Astrocyte of the cerebellum (primary cell): ENCODE data around the gene SRRM2.

Experiments
- DNase-seq: peaks from one replicate; pipeline ENCODE4 v3.0.0-alpha.2; 2011; ENCODE audit warnings: low read depth
- H3K4me3 ChIP-seq: 2 replicates; pipeline ENCODE4 v1.5.1; 2011; ENCODE audit warnings: mild to moderate bottlenecking, low read depth, low read length, moderate library complexity
- in situ Hi-C: cut with HindIII; loops from 2 replicates; pipeline ENCODE4 v1.10.0; 2017; ENCODE audit warnings: low sequenced_read_pairs
- TF ChIP-seq, protein P1 (sequence below): IDR thresholded peaks from 2 replicates; pipeline ENCODE4 v1.5.1; 2012; ENCODE audit warnings: low read length, low read depth, moderate library complexity, mild to moderate bottlenecking; ENCODE audit errors: missing control alignments

Gene SRRM2

DNA sequence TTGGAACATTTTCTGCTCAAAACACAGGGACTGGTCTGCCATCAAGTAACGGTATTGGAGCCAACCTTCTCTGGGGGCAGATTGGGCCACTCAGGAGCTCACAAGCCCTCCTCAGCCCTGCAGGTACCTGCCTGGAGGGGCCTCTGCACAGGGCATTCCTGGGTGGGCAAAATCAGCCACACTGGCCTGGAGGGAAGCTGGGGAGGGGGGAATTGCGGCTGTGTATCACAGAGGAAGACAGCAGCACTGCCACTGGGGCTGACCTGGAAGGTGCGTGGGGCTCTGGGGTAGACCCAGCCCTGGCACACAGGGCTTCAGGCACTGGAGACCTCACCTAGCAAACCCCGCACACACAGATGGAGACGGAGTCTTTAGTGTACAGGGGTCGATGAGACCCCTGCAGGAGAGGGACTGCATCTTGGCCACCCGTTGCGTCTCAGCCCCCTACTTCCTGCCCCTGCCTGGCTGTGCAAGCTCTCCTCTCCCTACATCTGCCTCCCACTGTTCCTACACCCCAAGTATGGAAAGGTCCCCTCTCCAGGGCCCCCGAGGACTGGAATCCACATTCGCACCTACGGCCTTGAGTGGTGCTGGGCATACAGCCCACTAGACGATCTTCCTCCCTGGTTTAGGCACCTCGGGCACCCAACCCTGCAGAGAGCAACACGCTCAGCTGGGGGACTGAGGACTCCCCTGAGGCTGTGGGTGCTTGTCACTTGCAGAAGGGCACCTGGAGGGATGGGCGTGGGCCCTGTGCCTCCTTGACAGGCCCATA, 7.1 kb upstream of the SRRM2 start:
- TF ChIP-seq, protein P1, sequence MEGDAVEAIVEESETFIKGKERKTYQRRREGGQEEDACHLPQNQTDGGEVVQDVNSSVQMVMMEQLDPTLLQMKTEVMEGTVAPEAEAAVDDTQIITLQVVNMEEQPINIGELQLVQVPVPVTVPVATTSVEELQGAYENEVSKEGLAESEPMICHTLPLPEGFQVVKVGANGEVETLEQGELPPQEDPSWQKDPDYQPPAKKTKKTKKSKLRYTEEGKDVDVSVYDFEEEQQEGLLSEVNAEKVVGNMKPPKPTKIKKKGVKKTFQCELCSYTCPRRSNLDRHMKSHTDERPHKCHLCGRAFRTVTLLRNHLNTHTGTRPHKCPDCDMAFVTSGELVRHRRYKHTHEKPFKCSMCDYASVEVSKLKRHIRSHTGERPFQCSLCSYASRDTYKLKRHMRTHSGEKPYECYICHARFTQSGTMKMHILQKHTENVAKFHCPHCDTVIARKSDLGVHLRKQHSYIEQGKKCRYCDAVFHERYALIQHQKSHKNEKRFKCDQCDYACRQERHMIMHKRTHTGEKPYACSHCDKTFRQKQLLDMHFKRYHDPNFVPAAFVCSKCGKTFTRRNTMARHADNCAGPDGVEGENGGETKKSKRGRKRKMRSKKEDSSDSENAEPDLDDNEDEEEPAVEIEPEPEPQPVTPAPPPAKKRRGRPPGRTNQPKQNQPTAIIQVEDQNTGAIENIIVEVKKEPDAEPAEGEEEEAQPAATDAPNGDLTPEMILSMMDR, result no peak
- no peak overlapping the region for H3K4me3 ChIP-seq
- in situ Hi-C loops, result no loop called here
- no peak for DNase-seq

DNA sequence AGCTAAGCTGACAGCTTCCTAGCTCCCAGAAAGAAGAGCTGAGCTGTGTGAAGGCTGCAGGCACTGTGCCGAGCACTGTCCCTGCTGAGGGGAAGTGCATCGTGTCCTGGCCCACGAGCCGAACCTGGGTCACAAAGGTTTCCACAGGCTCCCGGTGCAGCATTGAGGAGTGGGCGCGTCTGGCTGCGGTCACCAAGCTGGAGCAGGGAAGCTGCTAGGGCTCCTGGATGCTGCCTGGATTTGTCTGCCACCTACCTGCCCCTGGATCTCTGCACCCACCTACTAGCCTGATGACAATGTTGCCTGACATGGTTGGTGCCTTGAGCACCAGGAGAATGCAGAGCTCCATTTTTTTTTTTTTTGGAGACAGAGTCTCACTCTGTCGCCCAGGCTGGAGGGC, 6.5 kb upstream of the SRRM2 start:
- no peak for DNase-seq
- no peak overlapping the region for H3K4me3 ChIP-seq
- TF ChIP-seq, protein P1, result no peak
- in situ Hi-C loops, result no loop called here

DNA sequence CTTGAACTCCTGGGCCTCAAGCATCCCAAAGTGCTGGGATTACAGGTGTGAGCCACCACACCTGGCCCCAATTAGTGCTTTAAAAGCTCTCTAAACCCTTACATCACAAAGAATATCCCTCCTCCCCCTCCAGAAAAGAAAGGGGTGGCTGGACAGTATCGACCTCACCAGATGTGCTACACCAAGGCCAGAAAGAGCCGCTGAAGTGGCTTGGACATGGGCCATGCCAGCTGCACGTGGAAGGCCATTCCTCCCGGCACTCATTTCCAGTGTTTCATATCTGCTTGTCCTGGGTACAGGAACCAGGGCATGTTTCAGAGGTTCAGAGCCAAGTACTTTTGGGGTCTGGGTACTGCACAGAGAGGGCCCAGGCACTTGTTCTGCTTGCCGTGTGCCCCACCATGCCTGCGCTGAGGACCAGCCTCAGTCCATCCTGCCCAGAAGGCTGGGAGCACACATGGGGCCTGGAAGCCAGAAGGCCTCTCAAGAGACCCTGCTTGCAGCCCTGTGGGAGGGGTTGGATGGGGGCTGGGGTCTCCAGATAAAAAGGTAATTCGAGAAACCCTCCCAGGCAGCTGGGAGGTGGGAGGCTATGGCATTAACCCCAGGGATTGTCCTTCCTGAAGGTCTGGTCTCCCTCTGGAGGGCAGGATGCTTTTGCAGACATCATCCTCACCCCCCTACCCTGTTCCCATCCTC, 3.5 kb upstream of the SRRM2 start:
- in situ Hi-C loops, result no loop called here
- TF ChIP-seq, protein P1, result no peak
- no peak for DNase-seq
- H3K4me3 ChIP-seq, result no peak overlapping the region

DNA sequence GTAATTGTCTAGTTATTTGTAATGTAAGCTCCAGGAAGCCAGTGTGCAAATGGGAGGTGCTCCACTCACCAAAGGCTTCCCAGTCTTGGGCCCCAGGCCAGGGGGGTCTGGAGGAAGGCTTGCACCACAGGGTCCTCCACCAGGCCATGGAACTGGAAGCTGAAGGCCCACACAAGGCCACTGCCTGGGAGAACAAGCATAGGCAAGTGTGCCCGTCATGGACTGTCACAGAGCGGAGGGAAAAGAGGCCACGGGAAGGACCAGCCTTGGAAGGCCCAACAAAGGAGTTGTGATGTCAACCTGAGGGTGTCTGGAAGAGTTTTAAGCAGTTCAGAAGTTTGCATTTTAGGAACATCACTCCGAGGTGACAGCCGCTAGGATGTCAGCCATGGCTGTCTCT, 3.0 kb upstream of the SRRM2 start:
- no peak overlapping the region for H3K4me3 ChIP-seq
- TF ChIP-seq, protein P1, result no peak
- in situ Hi-C loops, result no loop called here
- no peak for DNase-seq

DNA sequence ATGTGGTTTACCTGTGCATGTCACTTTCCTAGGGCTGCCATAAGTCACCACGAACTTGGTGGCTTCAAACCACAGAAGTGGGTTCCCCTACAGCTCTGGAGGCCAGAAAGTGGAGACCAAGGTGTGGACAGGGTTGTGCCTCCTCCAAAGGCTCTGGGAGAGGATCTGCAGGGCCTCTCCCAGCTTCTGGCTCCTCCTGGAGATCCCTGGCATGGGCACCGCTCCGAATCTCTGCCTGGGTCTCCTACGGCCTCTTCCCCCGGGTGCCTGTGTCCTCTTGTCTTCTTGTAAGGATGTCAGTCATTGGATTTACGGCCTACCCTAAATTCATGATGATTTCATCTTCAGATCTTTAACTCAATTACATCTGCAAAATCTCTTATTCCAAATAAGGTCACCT, 2.5 kb upstream of the SRRM2 start:
- TF ChIP-seq, protein P1, result no peak
- in situ Hi-C loops, result no loop called here
- no peak overlapping the region for H3K4me3 ChIP-seq
- no peak for DNase-seq

DNA sequence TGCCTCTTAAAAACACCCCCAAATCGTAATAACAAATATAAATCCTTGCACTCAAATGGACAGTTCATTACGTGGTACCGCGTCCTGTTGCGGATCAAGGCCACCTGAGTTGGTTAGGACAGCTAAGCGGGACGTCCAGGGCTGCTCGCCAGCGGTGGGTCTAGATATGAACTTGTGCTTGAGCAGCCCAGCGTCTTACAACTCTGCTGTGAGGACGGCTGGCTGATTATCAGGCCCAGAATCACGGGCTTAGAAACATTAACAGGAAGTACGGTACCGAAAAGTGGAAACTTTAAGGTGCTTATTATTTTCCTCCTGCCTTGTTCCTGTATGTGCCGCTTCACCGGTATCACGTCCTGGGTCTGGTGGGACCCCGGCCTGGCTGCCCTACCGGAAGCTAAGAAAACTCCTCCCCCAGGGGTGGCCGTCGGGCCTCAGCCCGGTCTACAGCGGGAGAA, 832 bp upstream of the SRRM2 start:
- in situ Hi-C loops, result no loop called here
- TF ChIP-seq, protein P1, result no peak
- no peak for DNase-seq
- peak overlapping the region; percentile 93 for H3K4me3 ChIP-seq
